Sigmoid colon (tissue), 7 donors: ENCODE measurements around the gene MEGF6. TPM values are rescaled to one million over a fixed set of nuclear protein-coding genes. Genes with fewer than 3 reads are reported as not detected.
A peak's percentile ranks its signal among the peaks of the same experiment; 100 is the strongest.

Experiments used
- DNase-seq: peaks from one replicate; pipeline ENCODE4 v3.0.0-alpha.2; 2019
- H3K27ac ChIP-seq, 4 donors: fragments of 200-600 bp; sonication (generic); one replicate each; pipeline ENCODE4 v1.5.1; 2016 to 2019; ENCODE audit warnings: mild to moderate bottlenecking in 1 of 4
- H3K27me3 ChIP-seq, 3 donors: fragments of 200-600 bp; sonication (generic); one replicate each; pipeline ENCODE4 v1.5.1; 2019; ENCODE audit warnings: mild to moderate bottlenecking in 1 of 3
- H3K36me3 ChIP-seq, 4 donors: fragments of 200-600 bp; sonication (generic); one replicate each; pipeline ENCODE4 v1.5.1; 2016 to 2019
- H3K4me1 ChIP-seq, 4 donors: fragments of 200-600 bp; sonication (generic); one replicate each; pipeline ENCODE4 v1.5.1; 2017 to 2019
- H3K4me3 ChIP-seq, 4 donors: fragments of 200-600 bp; sonication (generic); one replicate each; pipeline ENCODE4 v1.5.1; 2017 to 2019; ENCODE audit warnings: mild to moderate bottlenecking in 2 of 4, moderate library complexity in 1 of 4
- H3K9me3 ChIP-seq, 4 donors: fragments of 200-600 bp in 3 of 4; sonication (generic) in 3 of 4; one replicate each; pipeline versions ENCODE4 v1.5.1 to v1.6.1; 2013 to 2019
- EP300 ChIP-seq, 4 donors: sonication (generic); formaldehyde crosslinking; IDR thresholded peaks; one replicate each; pipeline ENCODE4 v1.6.1; 2017; ENCODE audit warnings: antibody characterized with exemption in 4 of 4
- POLR2A ChIP-seq, 2 donors: fragments of 450-650 bp; IDR thresholded peaks; one replicate each; pipeline ENCODE4 v1.6.1; 2016; ENCODE audit warnings: antibody characterized with exemption in 2 of 2, mild to moderate bottlenecking in 2 of 2, moderate library complexity in 2 of 2
- POLR2AphosphoS5 ChIP-seq, 4 donors: sonication (generic); formaldehyde crosslinking; IDR thresholded peaks; one replicate each; pipeline ENCODE4 v1.6.1; 2017; ENCODE audit warnings: antibody characterized with exemption in 4 of 4
- whole genome bisulfite sequencing, 2 donors: extraction: QIAGEN DNeasy Blood & Tissue Kit; methylation state at CpG; one replicate each; pipeline ENCODE4 v1.1.7; 2013; 5-methylcytosine and 5-hydroxymethylcytosine counted together
- intact Hi-C: fragments of 100-400 bp; cut with DNase I; formaldehyde crosslinking; loops from one replicate; pipeline ENCODE4 v1.15.1; 2023
- polyA plus RNA-seq, 3 donors: library from polyadenylated mRNA; stranded (reverse); fragments of 200-250 nt; gene quantifications; one replicate each; pipeline ENCODE4 v1.2.3, GENCODE V29; 2013
- total RNA-seq, 4 donors: library from RNA; depleted of rRNA; stranded (reverse); fragments of >200 nt; gene quantifications; one replicate each; pipeline ENCODE4 v1.1.0, GENCODE V29; 2016
- TF ChIP-seq, protein P1 (sequence below), 4 experiments: fragments of 450-650 bp in 3 of 4; fragments of 200-600 bp in 1 of 4; IDR thresholded peaks; one replicate each; pipeline ENCODE4 v1.5.1; 2016 to 2019; ENCODE audit warnings: antibody characterized with exemption in 4 of 4, mild to moderate bottlenecking in 3 of 4, moderate library complexity in 2 of 4
- donor health status: healthy with polysubstance abuse.
- donor health status: Bipolar disorder and iron deficiency.
- donor health status: healthy.

The MEGF6 gene
- total and polyA plus RNA-seq, 7 donors: 2.4 to 31.9 (median 7.8) TPM; not detected in 1

DNA sequence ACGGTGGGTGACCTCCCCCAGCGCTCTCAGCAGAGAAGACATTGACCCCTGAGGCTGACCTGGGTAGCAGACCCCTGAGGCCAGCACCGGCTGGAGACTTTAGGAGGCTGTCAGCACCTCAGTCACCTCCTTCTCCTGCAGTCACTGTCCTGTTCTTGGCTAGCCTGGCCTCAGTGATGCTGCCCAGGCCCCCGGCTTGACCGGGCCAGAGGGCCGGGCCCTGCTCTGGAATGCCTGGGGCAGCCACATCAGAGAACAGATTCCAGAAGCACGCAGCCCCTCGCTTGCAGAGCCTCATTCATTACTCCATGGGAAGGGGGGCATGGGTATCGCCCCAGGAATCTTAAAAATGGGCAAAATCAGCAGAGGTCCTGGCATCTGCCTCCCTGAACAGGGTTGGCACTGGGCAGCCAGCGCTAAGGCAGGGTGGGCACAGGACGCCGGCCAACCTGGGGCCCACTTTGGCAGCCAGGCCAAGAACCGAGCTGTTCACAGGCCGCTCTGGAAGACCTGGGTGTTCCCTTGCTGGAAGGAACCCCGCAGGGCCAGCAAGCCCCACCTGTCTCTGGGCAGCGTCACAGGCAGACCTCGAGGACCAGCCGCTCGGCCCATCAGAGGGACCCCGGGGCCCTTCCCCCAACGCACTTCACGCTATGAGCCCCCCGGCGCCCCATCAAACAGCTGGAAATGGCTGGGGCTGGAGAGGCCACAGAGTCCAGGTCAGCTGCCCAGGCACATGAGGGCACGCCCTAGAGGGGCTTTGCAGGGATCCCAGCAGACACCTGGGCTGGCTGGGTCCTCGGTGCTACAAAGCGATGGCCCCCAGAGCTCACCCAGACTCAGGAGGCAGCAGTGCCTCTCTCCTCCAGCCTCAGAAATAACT, 45.1 kb downstream of the MEGF6 start:
- DNase-seq: no peak
- no peaks in the 10 kb centered on the region for H3K27me3 ChIP-seq
- peaks cover 0 to 1% (median 0%) of the 10 kb centered on the region in 4 donors for H3K4me1 ChIP-seq
- no peak overlapping the region for H3K27ac ChIP-seq
- H3K36me3 ChIP-seq: no peaks in the 10 kb centered on the region
- H3K9me3 ChIP-seq: no peaks in the 10 kb centered on the region
- TF ChIP-seq, protein P1, sequence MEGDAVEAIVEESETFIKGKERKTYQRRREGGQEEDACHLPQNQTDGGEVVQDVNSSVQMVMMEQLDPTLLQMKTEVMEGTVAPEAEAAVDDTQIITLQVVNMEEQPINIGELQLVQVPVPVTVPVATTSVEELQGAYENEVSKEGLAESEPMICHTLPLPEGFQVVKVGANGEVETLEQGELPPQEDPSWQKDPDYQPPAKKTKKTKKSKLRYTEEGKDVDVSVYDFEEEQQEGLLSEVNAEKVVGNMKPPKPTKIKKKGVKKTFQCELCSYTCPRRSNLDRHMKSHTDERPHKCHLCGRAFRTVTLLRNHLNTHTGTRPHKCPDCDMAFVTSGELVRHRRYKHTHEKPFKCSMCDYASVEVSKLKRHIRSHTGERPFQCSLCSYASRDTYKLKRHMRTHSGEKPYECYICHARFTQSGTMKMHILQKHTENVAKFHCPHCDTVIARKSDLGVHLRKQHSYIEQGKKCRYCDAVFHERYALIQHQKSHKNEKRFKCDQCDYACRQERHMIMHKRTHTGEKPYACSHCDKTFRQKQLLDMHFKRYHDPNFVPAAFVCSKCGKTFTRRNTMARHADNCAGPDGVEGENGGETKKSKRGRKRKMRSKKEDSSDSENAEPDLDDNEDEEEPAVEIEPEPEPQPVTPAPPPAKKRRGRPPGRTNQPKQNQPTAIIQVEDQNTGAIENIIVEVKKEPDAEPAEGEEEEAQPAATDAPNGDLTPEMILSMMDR (IDR thresholded peaks at IDR 0.05): no peak
- TF ChIP-seq POLR2AphosphoS5 (IDR thresholded peaks at IDR 0.05): no peak
- TF ChIP-seq POLR2A (IDR thresholded peaks at IDR 0.05): no peak
- TF ChIP-seq EP300 (IDR thresholded peaks at IDR 0.05): no peak
- intact Hi-C loops: no loop called here
- no peak overlapping the region for H3K4me3 ChIP-seq
- WGBS, 2 donors: 85 to 88% methylated on average over 27 of the region's 27 CpGs

DNA sequence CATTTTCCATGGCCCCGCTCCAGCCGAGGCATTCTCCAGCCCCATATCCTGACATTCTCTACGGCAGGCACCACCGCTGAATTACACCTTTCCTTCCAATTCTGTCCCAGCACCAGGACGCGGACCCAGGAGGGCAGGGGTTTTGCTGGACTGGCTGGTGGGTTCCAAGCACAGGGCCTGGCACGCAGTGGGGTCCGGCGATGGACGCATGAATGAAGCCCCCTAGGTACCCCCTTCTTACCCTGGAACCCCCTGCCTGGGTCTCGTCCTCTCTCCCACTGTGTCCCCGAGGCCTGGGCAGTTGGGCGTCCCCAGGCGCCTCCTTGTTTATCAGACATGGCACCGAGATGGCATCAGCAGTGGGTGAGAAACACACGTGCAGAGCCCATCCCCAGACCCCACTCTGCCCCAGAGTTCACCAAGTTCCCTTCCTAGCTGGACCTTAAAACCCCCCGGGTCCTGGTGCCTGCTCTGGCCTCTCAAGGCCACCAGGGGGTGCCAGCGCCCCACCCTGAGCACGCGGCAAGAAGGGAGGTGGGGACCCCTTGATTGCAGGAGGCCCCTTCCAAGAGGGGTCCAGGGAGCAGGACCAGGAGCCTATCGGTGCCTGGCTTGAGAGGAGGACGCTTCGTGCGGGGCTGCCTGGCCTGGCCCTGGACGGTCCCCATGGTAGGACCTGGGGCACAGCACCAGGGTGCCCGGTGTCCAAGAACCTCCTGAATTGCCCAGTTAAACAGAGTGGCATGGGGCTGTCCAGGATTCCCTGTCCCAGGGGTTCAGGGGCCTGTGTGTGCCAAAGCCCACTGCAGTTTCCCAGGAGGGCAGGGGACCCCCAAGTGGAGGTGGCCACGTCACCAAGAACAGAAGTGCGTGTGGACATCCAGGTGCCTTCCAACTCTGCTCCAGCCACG, 46.1 kb downstream of the MEGF6 start:
- H3K36me3 ChIP-seq: no peaks in the 10 kb centered on the region
- intact Hi-C loops: loop anchor here (2.0 kb wide), 1 partner anchor 54 kb away; no protein-coding TSS in a partner anchor

DNA sequence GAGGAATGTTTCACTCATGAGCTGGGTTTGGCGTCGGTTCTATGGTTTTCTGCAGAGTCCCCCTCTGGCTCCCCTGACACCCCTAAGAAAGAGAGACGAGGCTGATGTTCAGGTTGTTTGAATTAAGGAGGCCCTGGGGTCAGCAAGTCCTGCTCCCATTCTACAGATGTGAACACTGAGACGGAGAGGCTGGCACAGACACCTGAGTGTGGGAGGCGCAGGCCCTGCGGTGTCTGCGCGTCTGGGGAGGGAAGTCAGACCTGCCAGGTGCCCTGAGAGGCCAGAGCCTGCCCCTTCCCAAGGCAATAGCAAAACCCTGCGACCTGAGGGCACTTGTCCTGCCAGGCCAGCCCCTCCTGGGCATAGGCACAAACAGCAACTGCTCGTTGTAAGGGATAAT, 47.7 kb downstream of the MEGF6 start:
- no peak for DNase-seq
- 77 to 89% methylated on average over 10 of the region's 10 CpGs for WGBS, 2 donors
- TF ChIP-seq POLR2AphosphoS5 (IDR thresholded peaks at IDR 0.05) (no peak), EP300 (IDR thresholded peaks at IDR 0.05) (no peak)
- TF ChIP-seq, protein P1 (IDR thresholded peaks at IDR 0.05): no peak
- Histone ChIP-seq H3K9me3 (no peaks in the 10 kb centered on the region), H3K27me3 (no peaks in the 10 kb centered on the region), H3K4me3 (no peak overlapping the region), H3K4me1 (peaks cover 0 to 12% (median 3%) of the 10 kb centered on the region in 4 donors), H3K27ac (no peak overlapping the region), H3K36me3 (no peaks in the 10 kb centered on the region)
- intact Hi-C loops: loop anchor here (2.0 kb wide), 1 partner anchor 55 kb away; no protein-coding TSS in a partner anchor

More for the DNA sequence above, 46.1 kb downstream of the MEGF6 start:
- H3K4me1 ChIP-seq: peaks cover 0 to 9% (median 3%) of the 10 kb centered on the region in 4 donors
- H3K4me3 ChIP-seq: no peak overlapping the region
- no peak overlapping the region for H3K27ac ChIP-seq
- DNase-seq: no peak
- TF ChIP-seq, protein P1 (IDR thresholded peaks at IDR 0.05): peak; percentile 26 to 78 (median 66)
- TF ChIP-seq POLR2A (IDR thresholded peaks at IDR 0.05): no peak
- 63 to 75% methylated on average over 29 of the region's 29 CpGs for WGBS, 2 donors
- H3K27me3 ChIP-seq: no peaks in the 10 kb centered on the region
- no peaks in the 10 kb centered on the region for H3K9me3 ChIP-seq

DNA sequence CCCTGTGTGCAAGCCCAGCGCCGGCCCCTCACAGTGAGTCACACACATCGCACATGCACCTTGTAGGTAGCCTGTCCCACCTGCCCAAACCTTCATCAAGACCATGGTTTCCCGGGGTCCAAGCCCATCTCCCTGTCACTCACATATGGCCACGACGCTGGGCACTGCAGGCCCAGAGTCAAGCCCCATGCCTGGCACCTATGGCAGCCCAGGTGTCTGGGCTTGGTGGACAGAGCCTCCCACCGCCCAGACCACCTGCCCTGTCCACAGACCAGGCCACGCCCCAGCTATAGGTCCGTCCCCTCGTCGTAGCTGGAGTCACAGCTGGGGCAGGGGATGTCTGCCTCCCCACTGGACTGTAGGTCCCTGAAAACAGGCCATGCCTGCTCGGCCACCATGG, 48.2 kb downstream of the MEGF6 start:
- H3K27ac ChIP-seq: no peak overlapping the region
- intact Hi-C loops: no loop called here
- H3K9me3 ChIP-seq: no peaks in the 10 kb centered on the region
- no peaks in the 10 kb centered on the region for H3K27me3 ChIP-seq
- 84 to 90% methylated on average over 12 of the region's 12 CpGs for WGBS, 2 donors
- H3K36me3 ChIP-seq: no peaks in the 10 kb centered on the region
- no peak for DNase-seq
- TF ChIP-seq POLR2A (IDR thresholded peaks at IDR 0.05) (no peak), EP300 (IDR thresholded peaks at IDR 0.05) (no peak), POLR2AphosphoS5 (IDR thresholded peaks at IDR 0.05) (no peak)
- TF ChIP-seq, protein P1 (IDR thresholded peaks at IDR 0.05): no peak
- peaks cover 0 to 12% (median 3%) of the 10 kb centered on the region in 4 donors for H3K4me1 ChIP-seq
- H3K4me3 ChIP-seq: no peak overlapping the region
